ENCODE data around the gene ZBTB39.
"Not testable (repeated sequence)": the region's sequence is repeated elsewhere in the genome, so short reads cannot be mapped to it uniquely, and the experiment has no call there.

Gene ZBTB39

GRCh38 chr12:57031789-57032188 is 25.4 kb upstream of the ZBTB39 start:
- DNase-seq (ENCODE audit: low spot score) = no peak

DNA sequence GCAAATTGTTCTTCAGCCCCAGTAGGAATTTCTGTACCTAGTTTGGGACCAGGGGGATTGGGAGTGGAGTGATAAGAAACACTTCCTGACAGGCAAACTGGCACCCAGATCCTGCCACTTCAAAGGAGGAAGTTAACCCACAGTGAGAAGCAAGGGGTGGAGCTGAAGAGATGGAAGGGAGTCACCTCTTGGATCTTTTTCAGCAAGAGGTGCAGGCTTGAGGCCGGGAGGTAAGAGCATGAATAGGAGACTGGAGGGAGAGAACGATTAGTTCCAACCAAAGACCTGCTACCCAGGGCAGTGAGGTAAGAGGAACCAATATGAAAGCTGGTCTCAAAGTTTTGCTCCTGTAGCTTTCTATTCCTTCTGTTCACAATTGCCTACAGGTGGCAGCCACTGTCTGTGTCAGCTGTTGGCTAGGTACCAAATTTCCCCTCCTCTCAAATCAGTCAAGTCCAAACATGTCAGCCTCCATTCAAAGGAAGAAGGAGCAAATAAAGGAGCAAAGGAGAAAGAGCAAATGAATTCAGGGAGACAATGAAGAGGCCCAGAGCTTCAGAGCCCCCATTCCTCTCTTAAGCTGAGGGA is 24.9 kb upstream of the ZBTB39 start:
- no peak for DNase-seq (ENCODE audit: low spot score)

DNA sequence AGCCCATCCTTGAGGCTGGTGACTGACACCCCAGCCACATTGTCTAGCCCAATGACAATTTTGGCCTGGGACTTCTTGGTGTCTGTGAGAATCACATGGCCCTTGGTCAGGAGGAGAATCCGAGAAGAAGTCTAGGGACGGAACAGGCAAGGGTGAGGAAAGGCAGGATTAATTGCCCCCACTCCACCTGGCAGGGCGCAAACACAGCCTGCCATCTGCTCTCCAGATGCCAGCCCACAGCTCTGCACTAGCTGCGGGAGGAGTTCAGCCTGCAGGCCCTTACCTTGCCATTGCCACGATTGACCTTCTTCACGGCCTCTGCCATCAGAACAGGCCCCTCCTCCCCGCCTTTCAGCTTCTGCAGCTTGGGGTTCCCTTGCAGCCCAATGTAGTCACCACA is 23.1 kb upstream of the ZBTB39 start:
- peak; percentile 63 for DNase-seq (ENCODE audit: low spot score)

- DNase-seq (ENCODE audit: low spot score) = no peak
Observed at GRCh38 chr12:57027805-57028153, 21.4 kb upstream of the ZBTB39 start.

DNA sequence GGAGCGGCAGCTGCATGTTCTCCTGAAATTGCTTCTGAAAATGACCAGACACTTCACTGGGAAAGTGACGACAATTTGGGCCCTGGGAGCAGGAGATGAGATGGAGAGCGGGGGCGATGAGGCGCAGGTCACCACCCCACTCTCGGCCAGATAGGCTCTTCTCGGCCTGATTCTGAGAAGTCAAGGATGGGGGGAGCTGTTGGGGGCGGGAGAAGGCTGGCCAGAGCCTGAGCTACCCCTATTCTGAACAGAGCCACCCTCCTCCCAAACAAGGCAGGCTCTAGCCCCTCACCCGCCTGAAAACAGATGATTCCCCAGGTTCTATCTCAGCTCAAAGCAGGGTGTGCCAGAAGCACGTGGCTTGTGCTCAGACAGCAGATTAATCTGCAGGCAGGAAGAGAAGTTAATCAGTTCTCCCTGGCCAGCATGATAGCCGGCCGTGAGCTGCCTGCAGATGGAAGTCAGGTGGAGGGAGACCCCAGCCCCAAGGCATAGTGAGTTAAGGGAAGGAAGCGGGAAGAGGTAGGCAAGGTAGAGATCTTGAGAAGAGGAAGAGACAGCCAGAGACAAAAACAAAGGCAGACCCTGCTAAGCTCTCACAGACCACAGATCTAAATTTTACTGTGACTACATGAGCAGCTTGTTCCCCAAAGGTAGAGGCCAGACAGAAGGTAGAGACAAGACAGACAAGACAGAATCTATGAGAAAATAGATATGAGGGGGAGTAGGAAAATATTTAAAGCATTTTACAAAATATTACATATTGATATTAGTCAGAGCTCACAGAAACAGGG is 20.9 kb upstream of the ZBTB39 start:
- DNase-seq (ENCODE audit: low spot score) = peak; percentile 62

DNA sequence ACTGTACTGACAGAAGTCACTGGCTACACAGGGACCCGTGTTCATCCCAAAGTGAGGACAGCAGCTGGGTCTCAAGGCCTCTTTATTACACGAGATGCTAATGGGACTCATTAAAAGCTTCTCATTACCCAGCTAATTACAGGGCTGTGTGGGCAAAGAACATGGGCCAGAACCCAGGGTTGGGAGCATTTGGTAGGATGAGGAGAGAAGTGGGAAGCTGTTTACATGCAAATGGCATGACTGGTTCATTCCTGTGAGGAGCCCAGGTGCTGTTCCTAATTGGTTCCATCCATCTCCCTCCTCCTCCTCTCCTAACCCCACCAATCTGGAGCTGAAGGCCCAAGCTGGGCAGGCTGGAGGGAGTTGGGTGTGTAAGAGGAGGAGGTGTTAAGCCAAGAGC is 18.9 kb upstream of the ZBTB39 start:
- DNase-seq (ENCODE audit: low spot score) = no peak

DNA sequence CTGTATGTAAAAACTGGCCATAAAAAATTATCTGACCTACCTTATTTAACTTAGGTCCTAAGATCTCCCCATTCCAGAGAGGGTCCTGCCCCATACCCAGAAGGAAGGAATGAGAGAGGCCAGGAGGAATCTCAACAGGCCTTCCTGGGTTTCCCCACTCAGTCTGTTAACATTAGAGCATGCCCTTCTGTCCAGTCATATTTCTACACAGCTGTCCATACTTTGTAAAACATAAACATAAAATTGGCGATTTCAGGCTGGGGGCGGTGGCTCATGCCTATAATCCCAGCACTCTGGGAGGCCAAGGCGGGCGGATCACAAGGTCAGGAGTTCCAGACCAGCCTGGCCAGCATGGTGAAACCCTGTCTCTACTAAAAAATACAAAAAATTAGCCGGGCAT is 16.0 kb upstream of the ZBTB39 start:
- DNase-seq (ENCODE audit: low spot score) = not testable (repeated sequence)

GRCh38 chr12:57019983-57020719 is 13.8 kb upstream of the ZBTB39 start:
- no peak for DNase-seq (ENCODE audit: low spot score)

DNA sequence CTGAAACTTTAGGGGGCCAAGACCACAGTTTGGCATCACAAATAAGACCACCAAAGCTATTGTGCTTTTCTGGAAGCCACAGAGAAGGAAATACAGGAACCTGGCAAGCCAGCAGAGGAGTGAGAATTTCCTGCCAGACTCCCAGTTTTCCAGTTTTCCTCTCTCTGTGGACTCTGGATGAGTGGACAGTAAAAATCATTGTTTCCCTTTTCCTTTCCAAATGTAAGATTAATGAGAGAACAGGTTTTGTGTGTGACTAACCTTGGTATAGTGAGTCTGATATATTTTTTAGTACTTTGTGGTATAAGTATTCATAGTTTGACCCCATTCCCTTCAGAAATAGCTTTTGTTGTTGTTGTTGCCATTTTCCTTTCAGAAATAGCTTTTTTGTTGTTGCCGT is 12.6 kb upstream of the ZBTB39 start:
- no peak for DNase-seq (ENCODE audit: low spot score)

DNA sequence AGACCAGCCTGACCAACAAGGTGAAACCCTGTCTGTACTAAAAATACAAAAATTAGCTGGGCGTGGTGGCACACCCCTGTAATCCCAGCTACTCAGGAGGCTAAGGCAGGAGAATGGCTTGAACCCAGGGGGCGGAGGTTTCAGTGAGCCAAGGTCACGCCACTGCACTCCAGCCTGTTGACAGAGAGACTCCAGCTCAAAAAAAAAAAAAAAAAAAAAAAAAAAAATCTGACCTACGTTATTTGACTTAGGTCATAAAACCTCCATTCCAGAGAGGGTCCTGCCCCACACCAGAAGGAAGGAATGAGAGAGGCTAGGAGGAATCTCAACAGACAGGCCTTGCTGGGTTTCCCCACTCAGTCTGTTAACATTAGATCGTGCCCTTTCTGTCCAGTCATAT is 12.0 kb upstream of the ZBTB39 start:
- DNase-seq (ENCODE audit: low spot score) = not testable (repeated sequence)

- DNase-seq (ENCODE audit: low spot score) = no peak
Observed at GRCh38 chr12:57016348-57016747, 10.0 kb upstream of the ZBTB39 start, which contains the start of gene TAC3. TSS of gene TAC3 (minus strand) at chr12:57016529. CDS start at chr12:57015797, 732 bp downstream.

DNA sequence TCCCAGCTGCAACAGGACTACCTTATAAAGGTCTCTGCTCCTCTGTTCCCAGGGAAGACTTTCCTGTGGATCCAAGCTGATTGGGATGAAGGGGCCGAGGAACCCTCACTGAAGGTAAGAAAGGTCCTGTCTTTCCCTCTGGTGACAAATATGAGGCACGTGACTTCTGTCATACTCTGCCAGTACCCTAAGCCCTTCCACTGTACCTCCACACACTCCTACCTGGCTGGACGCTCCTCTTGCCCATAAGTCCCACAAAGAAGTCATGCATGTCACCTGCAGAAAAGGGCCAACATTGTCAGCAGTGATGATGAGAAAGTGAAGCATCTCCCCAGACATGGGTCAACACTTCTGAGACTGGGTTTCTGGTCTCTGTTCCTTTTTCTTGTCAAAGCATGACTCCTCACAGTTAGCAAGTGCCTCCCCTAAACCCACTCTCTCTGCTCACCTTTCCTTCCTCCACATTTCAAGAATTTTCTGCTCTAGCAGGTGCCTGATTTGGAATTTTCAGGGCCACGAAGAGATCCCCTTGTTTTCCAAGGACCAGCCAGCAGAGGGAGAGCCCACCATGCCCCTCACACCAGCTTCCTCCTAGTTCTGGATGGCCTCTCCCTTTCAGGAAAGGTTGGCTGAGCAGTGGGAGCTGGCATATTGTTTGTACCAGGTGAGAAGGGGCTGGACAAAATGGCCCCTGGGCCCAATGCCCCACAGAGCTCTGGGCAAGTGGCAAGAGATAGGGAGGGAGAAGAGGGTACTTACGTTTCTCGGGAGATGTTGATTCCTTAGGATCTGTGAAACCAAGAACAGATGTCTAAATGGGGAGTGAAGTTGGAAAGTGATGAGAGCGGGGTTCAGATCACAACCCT is 6.5 kb upstream of the ZBTB39 start:
- DNase-seq (ENCODE audit: low spot score) = no peak

GRCh38 chr12:57011438-57012424 is 5.4 kb upstream of the ZBTB39 start:
- DNase-seq (ENCODE audit: low spot score) = no peak

- DNase-seq (ENCODE audit: low spot score) = no peak
Observed at GRCh38 chr12:57010627-57011247, 4.4 kb upstream of the ZBTB39 start.

DNA sequence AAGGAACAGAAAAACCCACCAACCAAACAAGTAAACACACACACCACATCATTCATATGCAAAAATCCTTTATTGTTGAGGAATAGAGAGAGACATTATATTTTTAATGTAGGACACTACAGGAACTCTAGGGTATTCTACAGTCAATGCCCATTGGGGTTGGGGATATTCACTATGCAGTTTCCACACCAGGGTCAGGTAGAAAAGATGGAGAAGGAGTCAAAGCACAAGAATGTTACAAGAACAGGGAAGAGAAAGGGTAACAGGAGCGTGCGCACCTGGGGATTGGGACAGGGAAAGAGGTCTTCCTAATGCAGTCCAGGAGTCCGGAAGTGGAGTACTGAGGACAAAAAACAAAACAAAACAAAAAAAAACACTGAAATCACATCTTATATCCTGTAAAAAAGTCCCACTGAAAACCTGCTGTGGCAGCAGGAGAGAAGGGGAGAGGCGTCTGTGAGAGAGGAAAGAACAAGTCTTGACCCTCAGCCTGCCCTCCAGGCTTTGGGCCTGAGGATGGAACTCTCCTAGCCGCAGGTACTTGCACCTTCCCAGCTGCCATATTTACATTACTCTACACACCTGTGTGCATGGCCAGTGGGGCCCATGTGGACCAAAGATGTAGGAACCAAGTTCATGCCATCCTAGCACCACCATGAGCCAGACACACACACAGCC is 3.7 kb upstream of the ZBTB39 start:
- DNase-seq (ENCODE audit: low spot score) = no peak

DNA sequence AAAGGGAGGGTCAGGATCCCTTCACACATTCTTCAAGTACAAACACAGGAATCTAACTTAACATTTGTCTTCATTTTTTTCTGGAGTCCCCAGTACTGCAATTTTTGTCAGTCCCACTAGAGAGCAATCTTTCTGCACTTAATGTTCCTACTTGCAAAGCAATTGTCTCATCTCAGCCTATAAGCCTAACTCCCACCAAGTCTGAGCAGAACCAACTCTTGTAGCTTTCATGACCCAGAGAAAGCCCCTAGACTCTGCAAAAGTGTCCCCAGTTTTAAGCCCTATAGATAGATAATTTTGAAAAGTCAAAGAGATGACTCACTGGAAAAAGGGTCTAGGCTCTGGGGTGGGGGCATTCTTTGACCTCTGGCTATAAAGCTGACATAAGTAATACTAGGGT is 1.8 kb upstream of the ZBTB39 start:
- peak; percentile 68 for DNase-seq (ENCODE audit: low spot score)

DNA sequence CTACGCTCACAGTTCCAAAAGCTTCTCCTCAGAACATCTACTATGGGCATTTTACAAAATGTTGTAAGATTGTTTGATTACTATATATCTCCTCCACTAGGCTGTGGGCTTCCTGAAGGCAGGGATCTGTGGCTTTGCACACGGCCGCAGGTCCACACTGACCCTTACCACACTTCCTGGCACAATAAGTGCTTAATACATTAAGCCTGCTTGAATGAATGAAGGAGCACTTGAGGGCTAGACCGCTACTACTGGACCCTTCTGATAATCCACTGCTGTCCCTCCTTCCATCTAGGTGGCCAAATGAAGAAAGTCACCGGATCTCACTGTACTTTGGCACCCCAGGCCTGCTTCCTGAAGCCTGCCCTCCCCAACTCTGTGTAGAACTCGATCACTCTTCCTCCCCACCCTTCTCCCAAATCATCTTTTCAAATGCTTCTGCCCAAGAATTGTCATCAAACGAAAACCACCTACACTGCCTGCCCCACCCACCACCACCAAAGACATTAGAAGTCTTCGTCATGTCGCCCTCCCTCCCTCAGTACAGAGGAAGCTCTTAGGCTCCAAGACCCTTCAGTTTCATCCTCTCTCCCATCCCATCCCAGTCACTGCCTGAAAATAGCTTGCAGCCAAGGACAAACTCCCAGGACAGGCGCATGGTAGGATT is 596 bp upstream of the ZBTB39 start:
- no peak for DNase-seq (ENCODE audit: low spot score)

- DNase-seq (ENCODE audit: low spot score) = no peak
Observed at GRCh38 chr12:57004651-57005050, 1.7 kb downstream of the ZBTB39 start.

- DNase-seq (ENCODE audit: low spot score) = no peak
Observed at GRCh38 chr12:57003395-57003794, 3.0 kb downstream of the ZBTB39 start.
